Colon (tissue), 2 donors: Measurements from ENCODE around the gene EPB41L5.

Source experiments
- FAIRE-seq: peaks from 2 replicates; lab custom pipeline; 2012; peaks lifted over from hg19 to GRCh38; lab: Jason Lieb, UNC
- donor health status: control.
- donor health status: control.

EPB41L5 gene

GRCh38 chr2:120225549-120226065 lies 212.7 kb downstream of the EPB41L5 start:
- no peak for FAIRE-seq

- no peak for FAIRE-seq
These were observed 213.4 kb downstream of the EPB41L5 start for GRCh38 chr2:120226316-120226715.

- FAIRE-seq = no peak
These were observed 214.5 kb downstream of the EPB41L5 start for GRCh38 chr2:120227111-120227991.

GRCh38 chr2:120228503-120228902 lies 215.6 kb downstream of the EPB41L5 start:
- no peak for FAIRE-seq
